ENCODE data around the gene RPL13. TPM values are rescaled to one million over a fixed set of nuclear protein-coding genes. Genes with fewer than 3 reads are reported as not detected.

Gene RPL13
- total and polyA plus RNA-seq, 2 donors (not counting 1 experiment from before 2014, with no cell fraction given): 1,442 to 3,823 TPM

- Histone ChIP-seq H3K27me3 (ENCODE audit: control insufficient read depth, insufficient read depth, low read length) (no peaks in the 10 kb centered on the region), H3K4me2 (ENCODE audit: extremely low read depth, insufficient read depth, low read length) (no peak overlapping the region), H3K79me2 (ENCODE audit: control insufficient read depth, insufficient read depth, low read length) (no peaks in the 10 kb centered on the region), H3K27ac (ENCODE audit: insufficient read depth, low read length) (no peak overlapping the region), H3K9me3 (ENCODE audit: control insufficient read depth, insufficient read depth, low read depth, low read length) (no peaks in the 10 kb centered on the region), H3K4me1 (ENCODE audit: control insufficient read depth, extremely low read depth, insufficient read depth, low read length) (no peaks in the 10 kb centered on the region), H4K20me1 (ENCODE audit: control insufficient read depth, extremely low read depth, insufficient read depth, low read length) (no peaks in the 10 kb centered on the region), H3K36me3 (ENCODE audit: control insufficient read depth, insufficient read depth, low read length) (peaks cover 16% of the 10 kb centered on the region), H2AFZ (ENCODE audit: low read length) (no peak overlapping the region), H3K9ac (ENCODE audit: insufficient read depth, low read length) (no peak overlapping the region), H3K4me3 (replicated peaks in 1 of 4; ENCODE audit: control extremely low read depth in 1 of 4, insufficient read depth in 1 of 4, low read depth in 3 of 4, low read length in 4 of 4) (no peak overlapping the region)
- TF ChIP-seq EZH2 (IDR thresholded peaks at IDR 0.05; ENCODE audit: low read length, missing control alignments) (no peak), CTCF (conservative IDR thresholded peaks at IDR 0.05 in 1 of 2, IDR thresholded peaks at IDR 0.05 in 1 of 2; ENCODE audit: low read depth in 1 of 2, low read length in 2 of 2) (no peak)
- no peak for DNase-seq (ENCODE audit: low read depth in 2 of 2)
Measured at GRCh38 chr16:89544113-89544512, 16.4 kb upstream of the RPL13 start.

GRCh38 chr16:89544713-89545043 lies 15.8 kb upstream of the RPL13 start:
- Histone ChIP-seq H3K9me3 (ENCODE audit: control insufficient read depth, insufficient read depth, low read depth, low read length) (no peaks in the 10 kb centered on the region), H2AFZ (ENCODE audit: low read length) (no peak overlapping the region), H3K27ac (ENCODE audit: insufficient read depth, low read length) (no peak overlapping the region), H3K4me2 (ENCODE audit: extremely low read depth, insufficient read depth, low read length) (no peak overlapping the region), H3K36me3 (ENCODE audit: control insufficient read depth, insufficient read depth, low read length) (peaks cover 16% of the 10 kb centered on the region), H3K27me3 (ENCODE audit: control insufficient read depth, insufficient read depth, low read length) (no peaks in the 10 kb centered on the region), H3K4me1 (ENCODE audit: control insufficient read depth, extremely low read depth, insufficient read depth, low read length) (no peaks in the 10 kb centered on the region), H4K20me1 (ENCODE audit: control insufficient read depth, extremely low read depth, insufficient read depth, low read length) (no peaks in the 10 kb centered on the region), H3K9ac (ENCODE audit: insufficient read depth, low read length) (no peak overlapping the region), H3K79me2 (ENCODE audit: control insufficient read depth, insufficient read depth, low read length) (no peaks in the 10 kb centered on the region), H3K4me3 (replicated peaks in 1 of 4; ENCODE audit: control extremely low read depth in 1 of 4, insufficient read depth in 1 of 4, low read depth in 3 of 4, low read length in 4 of 4) (no peak overlapping the region)
- TF ChIP-seq EZH2 (IDR thresholded peaks at IDR 0.05; ENCODE audit: low read length, missing control alignments) (no peak), CTCF (conservative IDR thresholded peaks at IDR 0.05 in 1 of 2, IDR thresholded peaks at IDR 0.05 in 1 of 2; ENCODE audit: low read depth in 1 of 2, low read length in 2 of 2) (no peak)
- DNase-seq (ENCODE audit: low read depth in 2 of 2): no peak

GRCh38 chr16:89545044-89545830 lies 15.2 kb upstream of the RPL13 start:
- peaks cover 16% of the 10 kb centered on the region for H3K36me3 ChIP-seq (ENCODE audit: control insufficient read depth, insufficient read depth, low read length)
- no peak for TF ChIP-seq CTCF (conservative IDR thresholded peaks at IDR 0.05 in 1 of 2, IDR thresholded peaks at IDR 0.05 in 1 of 2; ENCODE audit: low read depth in 1 of 2, low read length in 2 of 2)
- no peak for TF ChIP-seq EZH2 (IDR thresholded peaks at IDR 0.05; ENCODE audit: low read length, missing control alignments)

More at GRCh38 chr16:89545044-89545830, 15.2 kb upstream of the RPL13 start:
- Histone ChIP-seq H3K27me3 (ENCODE audit: control insufficient read depth, insufficient read depth, low read length) (no peaks in the 10 kb centered on the region), H3K4me2 (ENCODE audit: extremely low read depth, insufficient read depth, low read length) (no peak overlapping the region), H3K9me3 (ENCODE audit: control insufficient read depth, insufficient read depth, low read depth, low read length) (no peaks in the 10 kb centered on the region), H2AFZ (ENCODE audit: low read length) (no peak overlapping the region), H3K79me2 (ENCODE audit: control insufficient read depth, insufficient read depth, low read length) (no peaks in the 10 kb centered on the region), H3K9ac (ENCODE audit: insufficient read depth, low read length) (no peak overlapping the region), H4K20me1 (ENCODE audit: control insufficient read depth, extremely low read depth, insufficient read depth, low read length) (no peaks in the 10 kb centered on the region), H3K27ac (ENCODE audit: insufficient read depth, low read length) (no peak overlapping the region), H3K4me1 (ENCODE audit: control insufficient read depth, extremely low read depth, insufficient read depth, low read length) (no peaks in the 10 kb centered on the region), H3K4me3 (replicated peaks in 1 of 4; ENCODE audit: control extremely low read depth in 1 of 4, insufficient read depth in 1 of 4, low read depth in 3 of 4, low read length in 4 of 4) (no peak overlapping the region)
- DNase-seq (ENCODE audit: low read depth in 2 of 2): no peak

All from fibroblast of lung (primary cell).